HepG2 (cell line): Measurements from ENCODE around the gene BLVRA. TPM values are rescaled to one million over a fixed set of nuclear protein-coding genes. Genes with fewer than 3 reads are reported as not detected.

ENCODE experiments used
- CC2D1A ChIP-seq: sonication (generic); formaldehyde crosslinking; IDR thresholded peaks from 2 replicates; pipeline ENCODE4 v1.8.1; 2023; ENCODE audit warnings: mild to moderate bottlenecking, missing genetic modification reagents
- CEBPB ChIP-seq: IDR thresholded peaks from 2 replicates; pipeline ENCODE4 v1.6.1; 2011; ENCODE audit warnings: low read depth, low read length, improper control_type of control experiment, borderline replicate concordance
- CEBPG ChIP-seq: IDR thresholded peaks from 2 replicates; pipeline ENCODE4 v1.6.1; 2016
- FOXK2 ChIP-seq: fragments of 450-650 bp; IDR thresholded peaks from 2 replicates; pipeline ENCODE4 v1.6.1; 2016
- PCBP2 ChIP-seq: fragments of 200-400 bp; formaldehyde crosslinking; optimal IDR thresholded peaks from 2 replicates; pipeline ENCODE3; 2018; ENCODE audit warnings: low read length, low read depth; ENCODE audit not compliant: poor library complexity, severe bottlenecking
- PHF20 ChIP-seq: sonication (generic); formaldehyde crosslinking; IDR thresholded peaks from 2 replicates; pipeline ENCODE4 v1.5.0; 2020; ENCODE audit warnings: mild to moderate bottlenecking, missing genetic modification reagents
- PHF5A ChIP-seq: IDR thresholded peaks from one replicate; pipeline ENCODE4 v1.6.1; 2018; ENCODE audit warnings: low read depth, missing genetic modification reagents; ENCODE audit not compliant: unreplicated experiment
- SMARCE1 ChIP-seq: fragments of 450-650 bp; IDR thresholded peaks from 2 replicates; pipeline ENCODE4 v1.6.1; 2017; ENCODE audit warnings: borderline replicate concordance
- ZMYM4 ChIP-seq: sonication (generic); formaldehyde crosslinking; IDR thresholded peaks from 2 replicates; pipeline ENCODE4 v1.8.1; 2023; ENCODE audit warnings: mild to moderate bottlenecking, missing genetic modification reagents
- ZNF121 ChIP-seq: sonication (generic); formaldehyde crosslinking; IDR thresholded peaks from 2 replicates; pipeline ENCODE4 v1.5.0; 2020; ENCODE audit warnings: mild to moderate bottlenecking, missing genetic modification reagents
- ZNF263 ChIP-seq: sonication (generic); formaldehyde crosslinking; IDR thresholded peaks from 2 replicates; pipeline ENCODE4 v1.4.0; 2020; ENCODE audit warnings: missing genetic modification reagents
- ZNF614 ChIP-seq: IDR thresholded peaks from 2 replicates; pipeline ENCODE4 v1.6.1; 2018; ENCODE audit warnings: missing biosample characterization, missing genetic modification reagents, inconsistent platforms, borderline replicate concordance
- ZNF644 ChIP-seq: IDR thresholded peaks from 2 replicates; pipeline ENCODE4 v1.6.1; 2016; ENCODE audit warnings: low read depth
- ZNF780A ChIP-seq: sonication (generic); formaldehyde crosslinking; IDR thresholded peaks from 2 replicates; pipeline ENCODE4 v1.8.0; 2022; ENCODE audit warnings: mild to moderate bottlenecking, missing genetic modification reagents, moderate library complexity
- polyA plus RNA-seq, 8 experiments: library from polyadenylated mRNA; depleted of rRNA in 3 of 8; stranded (reverse) in 7 of 8; unstranded in 1 of 8; fragments of >200 nt; fragmentation: Illumina TruSeq in 4 of 8; extraction: Trizol in 4 of 8; gene quantifications; 2 replicates each; pipeline versions ENCODE4 v1.2.1 to v1.2.3, GENCODE V29; 2011 to 2016; ENCODE audit warnings: low read depth in 4 of 8, missing spikeins in 1 of 8, mixed read lengths in 1 of 8; ENCODE audit not compliant: insufficient read depth in 1 of 8
- total RNA-seq, 5 experiments: library from RNA; depleted of rRNA; stranded (reverse); fragments of >200 nt; fragmentation: Illumina TruSeq; extraction: Trizol; gene quantifications; 2 replicates each; pipeline ENCODE4 v1.2.3, GENCODE V29; 2016; ENCODE audit warnings: low read depth in 1 of 5
- TF ChIP-seq, protein P1 (sequence below): sonication (generic); formaldehyde crosslinking; IDR thresholded peaks from 2 replicates; pipeline ENCODE4 v1.4.0; 2020; ENCODE audit warnings: missing genetic modification reagents
- TF ChIP-seq, protein P2 (sequence below): sonication (generic); formaldehyde crosslinking; IDR thresholded peaks from 2 replicates; pipeline ENCODE4 v1.5.0; 2020; ENCODE audit warnings: mild to moderate bottlenecking, missing genetic modification reagents, borderline replicate concordance
- TF ChIP-seq, protein P3 (sequence below): IDR thresholded peaks from 2 replicates; pipeline ENCODE4 v1.6.1; 2016; ENCODE audit warnings: low read depth, missing genetic modification reagents, missing compliant biosample characterization
- TF ChIP-seq, protein P4 (sequence below): sonication (generic); formaldehyde crosslinking; IDR thresholded peaks from 2 replicates; pipeline ENCODE4 v1.4.0; 2020; ENCODE audit warnings: missing genetic modification reagents, borderline replicate concordance

The BLVRA gene
- total and polyA plus RNA-seq, 2 of the 13 experiments (the other 11 are each of a cell fraction or from before 2014, with no cell fraction given) = 39.2 to 64.2 TPM

DNA sequence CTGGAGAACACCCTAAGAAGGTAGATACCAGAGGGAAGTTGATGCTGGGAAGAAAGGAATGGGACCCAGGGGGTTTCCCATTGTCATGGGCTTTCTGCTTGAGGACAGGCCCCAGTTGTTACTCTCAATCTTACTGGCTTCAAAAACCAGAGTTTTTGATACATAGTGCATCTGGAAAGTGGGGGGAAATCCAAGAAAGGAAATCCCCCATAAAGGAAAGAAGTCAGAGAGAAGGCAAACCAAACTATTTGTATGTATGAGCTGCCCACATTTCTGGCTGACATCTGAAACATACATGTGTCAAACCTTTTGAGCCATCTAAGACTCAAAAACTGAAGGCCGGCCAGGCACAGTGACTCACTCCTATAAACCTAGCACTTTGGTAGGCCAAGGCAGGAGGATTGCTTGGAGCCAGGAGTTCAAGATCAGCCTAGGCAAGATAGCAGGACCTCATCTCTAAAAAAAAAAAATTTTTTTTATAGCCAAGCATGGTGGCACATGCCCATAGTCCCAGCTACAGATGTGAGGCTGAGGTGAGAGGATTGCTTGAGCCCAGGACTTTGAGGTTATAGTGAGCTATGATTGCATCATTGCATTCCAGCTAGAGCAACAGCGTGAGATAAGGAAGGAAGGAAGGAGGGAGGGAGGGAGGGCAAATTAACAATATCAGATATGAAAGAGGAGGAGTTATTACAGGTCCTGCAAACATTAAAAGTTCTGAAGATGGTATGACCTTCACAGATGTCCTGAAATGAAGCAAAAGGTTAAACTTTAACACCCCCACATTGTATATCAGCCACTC is 22.5 kb upstream of the BLVRA start (continued):
- TF ChIP-seq SMARCE1 (no peak), PHF5A (CRISPR knock-in tag) (no peak), ZNF121 (CRISPR knock-in tag) (no peak), PCBP2 (no peak), CC2D1A (CRISPR knock-in tag) (no peak), CEBPB (peak; percentile 91), ZMYM4 (CRISPR knock-in tag) (peak; percentile 31; the same call in 1 of the 2 replicates), ZNF614 (no peak), CEBPG (CRISPR knock-in tag) (peak; percentile 93), ZNF780A (no peak), FOXK2 (no peak), ZNF644 (CRISPR knock-in tag) (peak; percentile 47), PHF20 (no peak), ZNF263 (no peak)
- TF ChIP-seq, protein P1, sequence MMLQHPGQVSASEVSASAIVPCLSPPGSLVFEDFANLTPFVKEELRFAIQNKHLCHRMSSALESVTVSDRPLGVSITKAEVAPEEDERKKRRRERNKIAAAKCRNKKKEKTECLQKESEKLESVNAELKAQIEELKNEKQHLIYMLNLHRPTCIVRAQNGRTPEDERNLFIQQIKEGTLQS (CRISPR knock-in tag) = peak; percentile 81
- TF ChIP-seq, protein P2, sequence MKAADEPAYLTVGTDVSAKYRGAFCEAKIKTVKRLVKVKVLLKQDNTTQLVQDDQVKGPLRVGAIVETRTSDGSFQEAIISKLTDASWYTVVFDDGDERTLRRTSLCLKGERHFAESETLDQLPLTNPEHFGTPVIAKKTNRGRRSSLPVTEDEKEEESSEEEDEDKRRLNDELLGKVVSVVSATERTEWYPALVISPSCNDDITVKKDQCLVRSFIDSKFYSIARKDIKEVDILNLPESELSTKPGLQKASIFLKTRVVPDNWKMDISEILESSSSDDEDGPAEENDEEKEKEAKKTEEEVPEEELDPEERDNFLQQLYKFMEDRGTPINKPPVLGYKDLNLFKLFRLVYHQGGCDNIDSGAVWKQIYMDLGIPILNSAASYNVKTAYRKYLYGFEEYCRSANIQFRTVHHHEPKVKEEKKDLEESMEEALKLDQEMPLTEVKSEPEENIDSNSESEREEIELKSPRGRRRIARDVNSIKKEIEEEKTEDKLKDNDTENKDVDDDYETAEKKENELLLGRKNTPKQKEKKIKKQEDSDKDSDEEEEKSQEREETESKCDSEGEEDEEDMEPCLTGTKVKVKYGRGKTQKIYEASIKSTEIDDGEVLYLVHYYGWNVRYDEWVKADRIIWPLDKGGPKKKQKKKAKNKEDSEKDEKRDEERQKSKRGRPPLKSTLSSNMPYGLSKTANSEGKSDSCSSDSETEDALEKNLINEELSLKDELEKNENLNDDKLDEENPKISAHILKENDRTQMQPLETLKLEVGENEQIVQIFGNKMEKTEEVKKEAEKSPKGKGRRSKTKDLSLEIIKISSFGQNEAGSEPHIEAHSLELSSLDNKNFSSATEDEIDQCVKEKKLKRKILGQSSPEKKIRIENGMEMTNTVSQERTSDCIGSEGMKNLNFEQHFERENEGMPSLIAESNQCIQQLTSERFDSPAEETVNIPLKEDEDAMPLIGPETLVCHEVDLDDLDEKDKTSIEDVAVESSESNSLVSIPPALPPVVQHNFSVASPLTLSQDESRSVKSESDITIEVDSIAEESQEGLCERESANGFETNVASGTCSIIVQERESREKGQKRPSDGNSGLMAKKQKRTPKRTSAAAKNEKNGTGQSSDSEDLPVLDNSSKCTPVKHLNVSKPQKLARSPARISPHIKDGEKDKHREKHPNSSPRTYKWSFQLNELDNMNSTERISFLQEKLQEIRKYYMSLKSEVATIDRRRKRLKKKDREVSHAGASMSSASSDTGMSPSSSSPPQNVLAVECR = peak; percentile 18; the same call in 1 of the 2 replicates
- TF ChIP-seq, protein P3, sequence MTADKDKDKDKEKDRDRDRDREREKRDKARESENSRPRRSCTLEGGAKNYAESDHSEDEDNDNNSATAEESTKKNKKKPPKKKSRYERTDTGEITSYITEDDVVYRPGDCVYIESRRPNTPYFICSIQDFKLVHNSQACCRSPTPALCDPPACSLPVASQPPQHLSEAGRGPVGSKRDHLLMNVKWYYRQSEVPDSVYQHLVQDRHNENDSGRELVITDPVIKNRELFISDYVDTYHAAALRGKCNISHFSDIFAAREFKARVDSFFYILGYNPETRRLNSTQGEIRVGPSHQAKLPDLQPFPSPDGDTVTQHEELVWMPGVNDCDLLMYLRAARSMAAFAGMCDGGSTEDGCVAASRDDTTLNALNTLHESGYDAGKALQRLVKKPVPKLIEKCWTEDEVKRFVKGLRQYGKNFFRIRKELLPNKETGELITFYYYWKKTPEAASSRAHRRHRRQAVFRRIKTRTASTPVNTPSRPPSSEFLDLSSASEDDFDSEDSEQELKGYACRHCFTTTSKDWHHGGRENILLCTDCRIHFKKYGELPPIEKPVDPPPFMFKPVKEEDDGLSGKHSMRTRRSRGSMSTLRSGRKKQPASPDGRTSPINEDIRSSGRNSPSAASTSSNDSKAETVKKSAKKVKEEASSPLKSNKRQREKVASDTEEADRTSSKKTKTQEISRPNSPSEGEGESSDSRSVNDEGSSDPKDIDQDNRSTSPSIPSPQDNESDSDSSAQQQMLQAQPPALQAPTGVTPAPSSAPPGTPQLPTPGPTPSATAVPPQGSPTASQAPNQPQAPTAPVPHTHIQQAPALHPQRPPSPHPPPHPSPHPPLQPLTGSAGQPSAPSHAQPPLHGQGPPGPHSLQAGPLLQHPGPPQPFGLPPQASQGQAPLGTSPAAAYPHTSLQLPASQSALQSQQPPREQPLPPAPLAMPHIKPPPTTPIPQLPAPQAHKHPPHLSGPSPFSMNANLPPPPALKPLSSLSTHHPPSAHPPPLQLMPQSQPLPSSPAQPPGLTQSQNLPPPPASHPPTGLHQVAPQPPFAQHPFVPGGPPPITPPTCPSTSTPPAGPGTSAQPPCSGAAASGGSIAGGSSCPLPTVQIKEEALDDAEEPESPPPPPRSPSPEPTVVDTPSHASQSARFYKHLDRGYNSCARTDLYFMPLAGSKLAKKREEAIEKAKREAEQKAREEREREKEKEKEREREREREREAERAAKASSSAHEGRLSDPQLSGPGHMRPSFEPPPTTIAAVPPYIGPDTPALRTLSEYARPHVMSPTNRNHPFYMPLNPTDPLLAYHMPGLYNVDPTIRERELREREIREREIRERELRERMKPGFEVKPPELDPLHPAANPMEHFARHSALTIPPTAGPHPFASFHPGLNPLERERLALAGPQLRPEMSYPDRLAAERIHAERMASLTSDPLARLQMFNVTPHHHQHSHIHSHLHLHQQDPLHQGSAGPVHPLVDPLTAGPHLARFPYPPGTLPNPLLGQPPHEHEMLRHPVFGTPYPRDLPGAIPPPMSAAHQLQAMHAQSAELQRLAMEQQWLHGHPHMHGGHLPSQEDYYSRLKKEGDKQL = no peak
- TF ChIP-seq, protein P4, sequence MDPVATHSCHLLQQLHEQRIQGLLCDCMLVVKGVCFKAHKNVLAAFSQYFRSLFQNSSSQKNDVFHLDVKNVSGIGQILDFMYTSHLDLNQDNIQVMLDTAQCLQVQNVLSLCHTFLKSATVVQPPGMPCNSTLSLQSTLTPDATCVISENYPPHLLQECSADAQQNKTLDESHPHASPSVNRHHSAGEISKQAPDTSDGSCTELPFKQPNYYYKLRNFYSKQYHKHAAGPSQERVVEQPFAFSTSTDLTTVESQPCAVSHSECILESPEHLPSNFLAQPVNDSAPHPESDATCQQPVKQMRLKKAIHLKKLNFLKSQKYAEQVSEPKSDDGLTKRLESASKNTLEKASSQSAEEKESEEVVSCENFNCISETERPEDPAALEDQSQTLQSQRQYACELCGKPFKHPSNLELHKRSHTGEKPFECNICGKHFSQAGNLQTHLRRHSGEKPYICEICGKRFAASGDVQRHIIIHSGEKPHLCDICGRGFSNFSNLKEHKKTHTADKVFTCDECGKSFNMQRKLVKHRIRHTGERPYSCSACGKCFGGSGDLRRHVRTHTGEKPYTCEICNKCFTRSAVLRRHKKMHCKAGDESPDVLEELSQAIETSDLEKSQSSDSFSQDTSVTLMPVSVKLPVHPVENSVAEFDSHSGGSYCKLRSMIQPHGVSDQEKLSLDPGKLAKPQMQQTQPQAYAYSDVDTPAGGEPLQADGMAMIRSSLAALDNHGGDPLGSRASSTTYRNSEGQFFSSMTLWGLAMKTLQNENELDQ = no peak
